HCT116 (cell line): ENCODE data around the gene RBMX.

Experiments used
- EZH2 ChIP-seq: fragments of 200-600 bp; sonication (generic); IDR thresholded peaks from 2 replicates; pipeline ENCODE4 v1.6.1; 2017; ENCODE audit warnings: antibody characterized with exemption, mixed run types
- EZH2phosphoT487 ChIP-seq: fragments of 200-600 bp; IDR thresholded peaks from 2 replicates; pipeline ENCODE4 v1.6.1; 2018; ENCODE audit warnings: antibody characterized with exemption, borderline replicate concordance
- POLR2A ChIP-seq: IDR thresholded peaks from 2 replicates; pipeline ENCODE4 v1.7.0; 2011; ENCODE audit warnings: borderline replicate concordance; ENCODE audit not compliant: insufficient read depth, insufficient read length; ENCODE audit errors: extremely low read depth
- POLR2AphosphoS5 ChIP-seq: IDR thresholded peaks from 2 replicates; pipeline ENCODE4 v1.6.1; 2011; ENCODE audit warnings: mild to moderate bottlenecking, low read depth, low read length, moderate library complexity
- SIN3A ChIP-seq: IDR thresholded peaks from 2 replicates; pipeline ENCODE4 v1.6.1; 2012; ENCODE audit warnings: low read depth
- SP1 ChIP-seq: IDR thresholded peaks from 2 replicates; pipeline ENCODE4 v1.6.1; 2012; ENCODE audit warnings: low read depth
- SRF ChIP-seq: IDR thresholded peaks from 2 replicates; pipeline ENCODE4 v1.6.1; 2012; ENCODE audit warnings: low read depth
- ZNF274 ChIP-seq: fragments of 200-500 bp; sonication (Bioruptor generic); IDR thresholded peaks from 2 replicates; pipeline ENCODE4 v1.6.1; 2014; ENCODE audit warnings: mild to moderate bottlenecking, low read depth, low read length, inconsistent platforms
- TF ChIP-seq, protein P1 (sequence below), 3 experiments: fragments of 200-600 bp in 1 of 3; sonication (generic) in 1 of 3; IDR thresholded peaks in 2 of 3; conservative IDR thresholded peaks in 1 of 3; 2 replicates each; pipeline ENCODE4 v1.5.1; 2012 to 2017; ENCODE audit warnings: low read depth in 2 of 3, low read length in 2 of 3, antibody characterized with exemption in 1 of 3, borderline replicate concordance in 1 of 3, control low read depth in 1 of 3, mild to moderate bottlenecking in 1 of 3, mixed read lengths in 1 of 3, mixed run types in 1 of 3, moderate library complexity in 1 of 3; ENCODE audit not compliant: insufficient read depth in 1 of 3
- TF ChIP-seq, protein P2 (sequence below): IDR thresholded peaks from 2 replicates; pipeline ENCODE4 v1.6.1; 2012
- TF ChIP-seq, protein P3 (sequence below): IDR thresholded peaks from 2 replicates; pipeline ENCODE4 v1.6.1; 2011; ENCODE audit warnings: mild to moderate bottlenecking, low read length, moderate library complexity; ENCODE audit not compliant: insufficient replicate concordance; ENCODE audit errors: extremely low read depth

DNA sequence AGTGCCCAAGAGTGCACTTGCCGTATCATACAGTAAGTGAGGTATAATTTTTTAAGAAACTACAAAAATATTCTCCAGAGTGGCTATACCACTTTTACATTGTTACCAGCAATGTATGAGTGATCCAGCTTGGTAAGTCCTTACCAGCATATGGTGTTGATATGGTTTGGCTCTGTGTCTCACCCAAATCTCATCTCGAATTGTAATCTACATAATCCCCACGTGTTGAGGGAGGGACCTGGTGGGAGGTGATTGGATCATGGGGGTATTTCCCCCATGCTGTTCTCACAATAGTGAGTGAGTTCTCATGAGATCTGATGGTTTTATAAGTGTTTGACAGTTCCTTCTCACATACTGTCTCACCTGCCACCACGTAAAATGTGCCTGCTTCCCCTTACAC lies 44.8 kb downstream of the RBMX start:
- TF ChIP-seq, protein P1, sequence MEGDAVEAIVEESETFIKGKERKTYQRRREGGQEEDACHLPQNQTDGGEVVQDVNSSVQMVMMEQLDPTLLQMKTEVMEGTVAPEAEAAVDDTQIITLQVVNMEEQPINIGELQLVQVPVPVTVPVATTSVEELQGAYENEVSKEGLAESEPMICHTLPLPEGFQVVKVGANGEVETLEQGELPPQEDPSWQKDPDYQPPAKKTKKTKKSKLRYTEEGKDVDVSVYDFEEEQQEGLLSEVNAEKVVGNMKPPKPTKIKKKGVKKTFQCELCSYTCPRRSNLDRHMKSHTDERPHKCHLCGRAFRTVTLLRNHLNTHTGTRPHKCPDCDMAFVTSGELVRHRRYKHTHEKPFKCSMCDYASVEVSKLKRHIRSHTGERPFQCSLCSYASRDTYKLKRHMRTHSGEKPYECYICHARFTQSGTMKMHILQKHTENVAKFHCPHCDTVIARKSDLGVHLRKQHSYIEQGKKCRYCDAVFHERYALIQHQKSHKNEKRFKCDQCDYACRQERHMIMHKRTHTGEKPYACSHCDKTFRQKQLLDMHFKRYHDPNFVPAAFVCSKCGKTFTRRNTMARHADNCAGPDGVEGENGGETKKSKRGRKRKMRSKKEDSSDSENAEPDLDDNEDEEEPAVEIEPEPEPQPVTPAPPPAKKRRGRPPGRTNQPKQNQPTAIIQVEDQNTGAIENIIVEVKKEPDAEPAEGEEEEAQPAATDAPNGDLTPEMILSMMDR (IDR thresholded peaks at IDR 0.05 in 2 of 3, conservative IDR thresholded peaks at IDR 0.05 in 1 of 3; ENCODE audit: borderline replicate concordance in 1 of 3, insufficient read depth in 1 of 3, low read depth in 2 of 3, low read length in 2 of 3) = no peak
- TF ChIP-seq POLR2A = no peak
- no peak for TF ChIP-seq POLR2AphosphoS5
- no peak for TF ChIP-seq EZH2
- no peak for TF ChIP-seq SP1
- TF ChIP-seq, protein P2, sequence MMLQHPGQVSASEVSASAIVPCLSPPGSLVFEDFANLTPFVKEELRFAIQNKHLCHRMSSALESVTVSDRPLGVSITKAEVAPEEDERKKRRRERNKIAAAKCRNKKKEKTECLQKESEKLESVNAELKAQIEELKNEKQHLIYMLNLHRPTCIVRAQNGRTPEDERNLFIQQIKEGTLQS = no peak
- no peak for TF ChIP-seq EZH2phosphoT487
- TF ChIP-seq, protein P3, sequence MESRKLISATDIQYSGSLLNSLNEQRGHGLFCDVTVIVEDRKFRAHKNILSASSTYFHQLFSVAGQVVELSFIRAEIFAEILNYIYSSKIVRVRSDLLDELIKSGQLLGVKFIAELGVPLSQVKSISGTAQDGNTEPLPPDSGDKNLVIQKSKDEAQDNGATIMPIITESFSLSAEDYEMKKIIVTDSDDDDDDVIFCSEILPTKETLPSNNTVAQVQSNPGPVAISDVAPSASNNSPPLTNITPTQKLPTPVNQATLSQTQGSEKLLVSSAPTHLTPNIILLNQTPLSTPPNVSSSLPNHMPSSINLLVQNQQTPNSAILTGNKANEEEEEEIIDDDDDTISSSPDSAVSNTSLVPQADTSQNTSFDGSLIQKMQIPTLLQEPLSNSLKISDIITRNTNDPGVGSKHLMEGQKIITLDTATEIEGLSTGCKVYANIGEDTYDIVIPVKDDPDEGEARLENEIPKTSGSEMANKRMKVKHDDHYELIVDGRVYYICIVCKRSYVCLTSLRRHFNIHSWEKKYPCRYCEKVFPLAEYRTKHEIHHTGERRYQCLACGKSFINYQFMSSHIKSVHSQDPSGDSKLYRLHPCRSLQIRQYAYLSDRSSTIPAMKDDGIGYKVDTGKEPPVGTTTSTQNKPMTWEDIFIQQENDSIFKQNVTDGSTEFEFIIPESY = no peak
- TF ChIP-seq SRF = no peak
- no peak for TF ChIP-seq ZNF274
- no peak for TF ChIP-seq SIN3A
